OCI-LY7 (cell line): ENCODE data around the gene DDIAS. TPM values are rescaled to one million over a fixed set of nuclear protein-coding genes. Genes with fewer than 3 reads are reported as not detected.

Experiments
- BruUV-seq: library from RNA; stranded (reverse); fragments of 400-500 nt; replicated peaks from 2 replicates; lab custom pipeline; 2021; lab: Mats Ljungman, UMichigan
- CTCF ChIA-PET: fragments of 300-600 bp; sonication (Branson Sonifier 250); formaldehyde crosslinking; loops from one replicate; lab custom pipeline; 2022; ENCODE audit warnings: antibody characterized with exemption; ENCODE audit not compliant: unreplicated experiment; lab: Charles Lee
- POLR2A ChIA-PET: fragments of 300-600 bp; sonication (Branson Sonifier 250); formaldehyde crosslinking; loops from one replicate; lab custom pipeline; 2022; ENCODE audit warnings: antibody characterized with exemption; lab: Charles Lee
- DNase-seq: peaks from one replicate; pipeline ENCODE4 v3.0.0-alpha.2; 2015; ENCODE audit warnings: low spot score
- H2AFZ ChIP-seq: fragments of 200-600 bp; sonication (generic), shearing (Covaris generic); 2 replicates; pipeline ENCODE4 v1.6.1; 2014; ENCODE audit warnings: mild to moderate bottlenecking, antibody characterized with exemption, low read length, moderate library complexity
- H3K27ac ChIP-seq: fragments of 200-600 bp; sonication (generic); 2 replicates; pipeline ENCODE4 v1.5.1; 2014; ENCODE audit warnings: mixed run types, low read depth, mild to moderate bottlenecking, moderate library complexity, low read length, inconsistent platforms; ENCODE audit not compliant: poor library complexity, severe bottlenecking
- H3K36me3 ChIP-seq: fragments of 200-600 bp; sonication (generic); 2 replicates; pipeline ENCODE4 v1.6.1; 2014; ENCODE audit warnings: mild to moderate bottlenecking, antibody characterized with exemption, low read length, moderate library complexity, mixed read lengths; ENCODE audit not compliant: insufficient read depth
- H3K4me1 ChIP-seq: fragments of 200-600 bp; sonication (generic); 2 replicates; pipeline ENCODE4 v1.5.1; 2014; ENCODE audit warnings: mild to moderate bottlenecking, low read length; ENCODE audit not compliant: insufficient read depth, poor library complexity, severe bottlenecking
- H3K4me2 ChIP-seq: fragments of 200-600 bp; sonication (generic); 2 replicates; pipeline ENCODE4 v1.6.1; 2014; ENCODE audit warnings: mild to moderate bottlenecking, low read length
- H3K4me3 ChIP-seq: fragments of 200-600 bp; sonication (generic); 2 replicates; pipeline ENCODE4 v1.5.1; 2014; ENCODE audit warnings: mild to moderate bottlenecking, low read depth, low read length; ENCODE audit not compliant: poor library complexity, severe bottlenecking
- H3K79me2 ChIP-seq: fragments of 200-600 bp; sonication (generic); 2 replicates; pipeline ENCODE4 v1.6.1; 2016; ENCODE audit warnings: low read depth, mild to moderate bottlenecking, low read length, moderate library complexity, mixed read lengths; ENCODE audit not compliant: insufficient read depth
- H3K9me2 ChIP-seq: fragments of 200-600 bp; sonication (generic); 2 replicates; pipeline ENCODE4 v1.6.1; 2016; ENCODE audit warnings: mild to moderate bottlenecking, low read length, mixed read lengths; ENCODE audit not compliant: insufficient read depth
- H3K9me3 ChIP-seq: fragments of 200-600 bp; sonication (generic); 2 replicates; pipeline ENCODE4 v1.6.1; 2014; ENCODE audit warnings: mild to moderate bottlenecking, mixed run types, low read length, mixed read lengths
- H4K20me1 ChIP-seq: fragments of 200-600 bp; sonication (generic); 2 replicates; pipeline ENCODE4 v1.6.1; 2014; ENCODE audit warnings: mild to moderate bottlenecking, antibody characterized with exemption, low read length, moderate library complexity, mixed read lengths; ENCODE audit not compliant: insufficient read depth
- EZH2phosphoT487 ChIP-seq: fragments of 200-600 bp; sonication (generic); IDR thresholded peaks from 2 replicates; pipeline ENCODE4 v1.6.1; 2018; ENCODE audit warnings: low read depth, borderline replicate concordance, mild to moderate bottlenecking, mixed run types, antibody characterized with exemption, low read length, moderate library complexity, mixed read lengths
- intact Hi-C: fragments of 100-400 bp; cut with micrococcal nuclease; formaldehyde crosslinking; loops from one replicate; pipeline ENCODE4 v1.10.0; 2022; ENCODE audit not compliant: unreplicated experiment
- total RNA-seq, 2 experiments: library from RNA; depleted of rRNA in 1 of 2; stranded (reverse); fragments of >200 nt in 1 of 2; shearing (Covaris generic) in 1 of 2; gene quantifications; 2 replicates each; pipeline ENCODE4 v1.2.3, GENCODE V29; 2014 to 2022
- TF ChIP-seq, protein P1 (sequence below): fragments of 200-600 bp; sonication (generic); conservative IDR thresholded peaks from 2 replicates; pipeline ENCODE4 v1.5.1; 2014; ENCODE audit warnings: mild to moderate bottlenecking, antibody characterized with exemption, low read length, moderate library complexity, mixed read lengths

DDIAS gene
- total RNA-seq, 2 experiments from 2014 or later = 16.7 to 23.1 TPM

GRCh38 chr11:82972103-82972502, 70.6 kb downstream of the DDIAS start:
- intact Hi-C loops = no loop called here

DNA sequence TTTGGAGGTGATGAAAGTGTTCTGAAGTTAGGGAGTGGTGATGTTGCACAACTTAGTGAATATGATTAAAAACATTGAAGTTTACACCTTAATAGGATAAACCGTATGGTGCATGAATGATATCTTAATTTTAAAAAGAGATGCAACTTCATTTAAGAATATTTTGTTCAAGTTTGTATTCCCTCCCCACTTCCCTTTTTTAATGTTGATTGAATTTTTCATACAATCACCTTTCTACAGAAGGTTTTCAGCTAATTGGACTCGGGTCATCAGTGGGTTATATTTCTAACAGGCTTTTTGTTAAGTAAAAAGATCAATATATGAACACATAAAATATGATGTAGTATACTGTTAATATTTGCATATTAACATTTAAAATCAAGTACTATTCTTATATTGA, 72.6 kb downstream of the DDIAS start:
- intact Hi-C loops = no loop called here
- no TSS peak for BruUV-seq
- CTCF ChIA-PET = no interaction called here
- no peaks in the 10 kb centered on the region for H3K9me2 ChIP-seq
- TF ChIP-seq, protein P1, sequence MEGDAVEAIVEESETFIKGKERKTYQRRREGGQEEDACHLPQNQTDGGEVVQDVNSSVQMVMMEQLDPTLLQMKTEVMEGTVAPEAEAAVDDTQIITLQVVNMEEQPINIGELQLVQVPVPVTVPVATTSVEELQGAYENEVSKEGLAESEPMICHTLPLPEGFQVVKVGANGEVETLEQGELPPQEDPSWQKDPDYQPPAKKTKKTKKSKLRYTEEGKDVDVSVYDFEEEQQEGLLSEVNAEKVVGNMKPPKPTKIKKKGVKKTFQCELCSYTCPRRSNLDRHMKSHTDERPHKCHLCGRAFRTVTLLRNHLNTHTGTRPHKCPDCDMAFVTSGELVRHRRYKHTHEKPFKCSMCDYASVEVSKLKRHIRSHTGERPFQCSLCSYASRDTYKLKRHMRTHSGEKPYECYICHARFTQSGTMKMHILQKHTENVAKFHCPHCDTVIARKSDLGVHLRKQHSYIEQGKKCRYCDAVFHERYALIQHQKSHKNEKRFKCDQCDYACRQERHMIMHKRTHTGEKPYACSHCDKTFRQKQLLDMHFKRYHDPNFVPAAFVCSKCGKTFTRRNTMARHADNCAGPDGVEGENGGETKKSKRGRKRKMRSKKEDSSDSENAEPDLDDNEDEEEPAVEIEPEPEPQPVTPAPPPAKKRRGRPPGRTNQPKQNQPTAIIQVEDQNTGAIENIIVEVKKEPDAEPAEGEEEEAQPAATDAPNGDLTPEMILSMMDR = no peak
- TF ChIP-seq EZH2phosphoT487 = no peak
- H3K4me1 ChIP-seq = peaks cover 95% of the 10 kb centered on the region
- no peak overlapping the region for H3K4me3 ChIP-seq
- no peaks in the 10 kb centered on the region for H4K20me1 ChIP-seq
- DNase-seq = no peak
- H3K9me3 ChIP-seq = peaks cover 16% of the 10 kb centered on the region; the same call in 1 of the 2 replicates
- H3K79me2 ChIP-seq = peaks cover 43% of the 10 kb centered on the region; the same call in 1 of the 2 replicates
- peaks cover 50% of the 10 kb centered on the region for H3K36me3 ChIP-seq
- peak overlapping the region; percentile 11; the same call in 1 of the 2 replicates for H2AFZ ChIP-seq
- H3K4me2 ChIP-seq = peak overlapping the region; percentile 36
- peak overlapping the region; percentile 98 for H3K27ac ChIP-seq
- POLR2A ChIA-PET = interaction anchor here (0.7 to 2.7 kb wide), 6 partner anchors 10 to 97 kb away, joined by 3 to 20 read pairs (median 5); partner anchors contain the start of gene RAB30

More at GRCh38 chr11:82972103-82972502, 70.6 kb downstream of the DDIAS start:
- DNase-seq = no peak
- Histone ChIP-seq H3K79me2 (peaks cover 35% of the 10 kb centered on the region; the same call in 1 of the 2 replicates), H3K4me1 (peaks cover 97% of the 10 kb centered on the region), H2AFZ (no peak overlapping the region), H3K4me3 (no peak overlapping the region), H3K9me3 (peaks cover 16% of the 10 kb centered on the region; the same call in 1 of the 2 replicates), H4K20me1 (no peaks in the 10 kb centered on the region), H3K27ac (peak overlapping the region; percentile 98), H3K4me2 (peak overlapping the region; percentile 36), H3K9me2 (no peaks in the 10 kb centered on the region), H3K36me3 (peaks cover 29% of the 10 kb centered on the region)
- TF ChIP-seq EZH2phosphoT487 = no peak
- TF ChIP-seq, protein P1 = no peak
- ChIA-PET CTCF (no interaction called here), POLR2A (interaction anchor here (0.9 to 4.5 kb wide), 13 partner anchors 12 to 104 kb away, joined by 3 to 53 read pairs (median 5); partner anchors contain the start of genes PRCP and RAB30)
- BruUV-seq = no TSS peak

GRCh38 chr11:82974851-82975250, 73.3 kb downstream of the DDIAS start:
- Histone ChIP-seq H3K4me3 (peak overlapping the region; percentile 9), H3K36me3 (peaks cover 57% of the 10 kb centered on the region), H3K4me1 (peaks cover 96% of the 10 kb centered on the region), H3K79me2 (peaks cover 43% of the 10 kb centered on the region; the same call in 1 of the 2 replicates), H4K20me1 (no peaks in the 10 kb centered on the region), H3K4me2 (peak overlapping the region; percentile 36), H3K9me2 (no peaks in the 10 kb centered on the region), H2AFZ (no peak overlapping the region), H3K27ac (peak overlapping the region; percentile 98), H3K9me3 (peaks cover 16% of the 10 kb centered on the region; the same call in 1 of the 2 replicates)
- TF ChIP-seq EZH2phosphoT487 = no peak
- TF ChIP-seq, protein P1 = no peak
- intact Hi-C loops = no loop called here
- no peak for DNase-seq
- CTCF ChIA-PET = no interaction called here
- BruUV-seq = no TSS peak
- POLR2A ChIA-PET = interaction anchor here (0.6 to 2.7 kb wide), 22 partner anchors 10 to 842 kb away, joined by 3 to 20 read pairs (median 4); partner anchors contain the start of gene RAB30
